HG03575 (cell line): ENCODE results near the gene SOS2.

ENCODE experiments used
- ATAC-seq: cut with Tn5 transposase; IDR thresholded peaks from one replicate; pipeline ENCODE4 v1.9.1; 2021; ENCODE audit not compliant: unreplicated experiment, insufficient number of reproducible peaks, low FRiP score; ENCODE audit errors: extremely low read depth

The SOS2 gene

DNA sequence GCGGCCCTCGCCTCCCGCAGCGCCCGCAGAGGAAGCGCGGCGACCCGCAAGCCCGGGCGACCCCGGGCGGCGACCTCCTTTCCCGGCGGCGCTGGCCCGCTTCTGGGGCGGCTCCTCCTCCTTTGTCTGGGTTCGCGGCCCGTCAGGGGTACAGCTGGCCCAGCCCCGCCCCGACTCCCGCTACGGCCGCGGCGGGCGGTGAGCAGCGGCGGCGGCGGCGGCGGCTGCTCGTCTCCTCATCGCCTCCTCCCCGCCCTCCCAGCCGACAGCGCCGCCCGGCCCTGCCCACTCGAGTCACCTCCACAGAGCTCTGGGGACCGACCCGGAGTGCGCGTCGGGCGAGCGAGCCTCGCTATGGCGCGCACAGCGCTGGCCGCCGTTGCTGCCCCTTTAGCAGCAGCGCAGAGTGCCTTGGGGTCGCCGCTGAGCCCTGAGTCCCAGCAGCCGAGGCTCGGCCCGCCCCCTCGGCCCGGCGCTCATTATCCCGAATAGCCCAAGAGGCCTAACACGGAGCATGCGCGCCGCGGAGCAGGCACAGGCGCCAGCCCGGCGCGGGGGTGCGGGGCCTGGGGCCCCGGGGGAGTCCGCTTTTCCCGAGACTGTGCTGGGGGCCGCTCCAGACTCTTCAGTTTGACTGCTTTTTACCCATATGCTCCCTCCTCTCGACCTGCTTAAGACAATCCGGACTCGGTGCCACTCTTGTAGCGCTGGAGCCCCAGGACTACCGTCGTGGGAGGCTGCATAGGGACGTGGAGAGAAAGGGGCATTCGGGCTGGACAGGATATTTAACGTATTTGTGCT, at the start of gene SOS2:
Gene SOS2, minus strand, starts transcription at position 104 of the 801 bp plus-strand sequence. CDS start 295 bp downstream, outside the sequence.
- ATAC-seq, result peak; percentile 36

GRCh38 chr14:50272498-50272897, 41.1 kb upstream of the SOS2 start:
- no peak for ATAC-seq

GRCh38 chr14:50270932-50271331, 39.6 kb upstream of the SOS2 start:
- ATAC-seq, result no peak

DNA sequence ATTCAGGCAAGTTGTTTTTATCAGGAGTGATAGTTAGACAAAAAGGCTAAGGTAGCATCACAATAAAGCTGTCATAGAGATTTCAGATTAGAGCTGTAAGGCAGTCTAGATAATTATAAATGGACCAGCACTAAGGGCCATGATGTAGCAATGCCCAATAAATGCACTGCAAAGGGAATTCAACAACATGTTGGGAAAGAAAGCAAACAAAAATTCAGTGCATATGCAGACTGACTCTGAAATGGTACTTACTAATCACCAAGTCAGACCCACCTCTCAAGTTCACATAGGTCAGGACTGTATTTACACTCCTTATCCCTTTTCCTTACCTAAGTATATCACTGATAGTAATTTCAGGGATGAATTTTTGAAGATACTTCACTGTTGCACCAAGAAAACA, 33.7 kb upstream of the SOS2 start:
- ATAC-seq, result no peak

- ATAC-seq, result no peak
Measured at GRCh38 chr14:50263321-50263720, 31.9 kb upstream of the SOS2 start.

- no peak for ATAC-seq
Measured at GRCh38 chr14:50262865-50263264, 31.5 kb upstream of the SOS2 start.

- no peak for ATAC-seq
Measured at GRCh38 chr14:50260511-50260910, 29.1 kb upstream of the SOS2 start.

DNA sequence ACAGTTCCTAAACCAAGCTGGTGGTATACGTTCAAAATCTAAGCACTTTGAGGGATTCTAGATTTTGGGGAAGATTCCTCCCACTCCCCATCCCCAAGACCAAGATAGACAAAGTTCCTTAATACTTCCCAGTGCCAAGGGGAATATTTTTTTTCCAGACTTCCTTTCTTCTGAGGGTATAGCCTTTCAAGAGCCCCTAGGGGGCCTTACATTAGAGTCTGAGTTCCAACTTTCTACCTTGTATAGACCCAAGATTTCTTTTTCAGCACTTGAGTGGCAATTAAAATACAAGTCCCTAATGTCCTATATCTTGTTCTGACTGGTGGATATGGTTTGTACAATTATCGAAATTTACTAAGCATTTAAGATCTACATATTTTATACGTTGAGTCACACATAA, 28.7 kb upstream of the SOS2 start:
- no peak for ATAC-seq

DNA sequence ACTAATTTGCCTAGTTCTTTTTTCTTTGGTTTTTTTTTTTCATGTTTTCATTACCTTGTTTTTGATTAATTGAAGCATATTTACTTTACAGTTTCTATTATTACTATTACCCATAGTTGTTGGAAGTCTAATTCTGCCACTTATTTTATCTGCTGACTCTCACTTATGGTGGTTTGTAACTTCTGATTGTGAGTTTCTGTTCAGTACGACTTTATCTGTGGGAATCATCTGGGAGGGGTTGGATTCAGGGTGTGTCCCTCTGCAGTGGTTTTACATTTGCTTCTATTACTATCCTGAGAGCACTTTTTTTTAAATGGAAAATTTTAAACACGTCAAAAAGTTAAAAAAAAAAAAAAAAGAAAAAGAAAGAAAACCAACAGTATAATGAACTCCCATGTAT, 26.4 kb upstream of the SOS2 start:
- ATAC-seq, result no peak

DNA sequence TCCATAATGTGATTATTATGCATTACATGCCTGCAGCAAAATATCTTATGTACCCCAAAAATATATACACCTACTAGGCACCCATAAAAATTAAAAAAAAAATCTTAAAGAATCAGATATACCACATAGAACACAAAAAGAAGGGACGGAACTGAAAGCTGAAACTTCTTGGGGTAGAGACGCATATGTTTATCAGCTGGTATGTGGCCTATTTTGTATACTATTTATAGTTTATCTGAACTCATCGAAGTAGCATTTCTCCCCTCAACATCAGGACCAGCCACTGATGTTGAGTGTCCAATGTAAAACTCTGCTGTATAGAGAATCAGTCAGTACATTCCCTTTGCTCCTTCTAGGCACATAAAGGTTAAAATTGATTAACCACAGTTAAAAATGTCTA, 22.9 kb upstream of the SOS2 start:
- no peak for ATAC-seq

DNA sequence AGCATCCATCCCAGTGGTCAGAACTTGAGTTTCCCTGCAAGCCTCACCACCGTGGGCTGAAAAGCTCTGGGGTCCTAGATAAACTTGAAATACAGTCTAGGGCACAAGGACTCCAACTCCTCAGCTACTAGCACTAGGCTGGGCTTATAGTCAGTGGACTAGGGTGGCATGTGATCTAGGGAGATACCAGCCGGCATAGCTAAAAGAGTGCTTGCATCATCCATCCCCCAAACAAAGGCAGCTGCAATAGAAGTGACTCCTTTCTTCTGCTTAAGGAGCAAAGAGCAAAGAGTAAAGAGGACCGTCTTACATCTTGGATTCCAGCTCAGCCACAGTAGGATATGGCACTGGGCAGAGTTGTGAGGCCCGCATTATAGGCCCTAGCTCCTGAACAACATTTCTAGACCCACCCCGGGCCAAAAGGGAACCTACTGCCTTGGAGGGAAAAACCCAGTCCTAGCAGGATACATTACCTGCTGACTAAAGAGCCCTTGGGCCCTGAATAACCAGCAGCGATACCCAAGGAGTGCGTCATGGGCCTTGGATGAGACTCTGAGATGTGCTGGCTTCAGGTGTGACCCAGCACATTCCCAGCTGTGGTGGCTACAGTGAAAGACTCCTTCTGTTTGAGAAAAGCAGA, 17.9 kb upstream of the SOS2 start:
- ATAC-seq, result no peak

- no peak for ATAC-seq
Measured at GRCh38 chr14:50247245-50247644, 15.9 kb upstream of the SOS2 start.

GRCh38 chr14:50242566-50243310, 11.4 kb upstream of the SOS2 start:
- ATAC-seq, result no peak

DNA sequence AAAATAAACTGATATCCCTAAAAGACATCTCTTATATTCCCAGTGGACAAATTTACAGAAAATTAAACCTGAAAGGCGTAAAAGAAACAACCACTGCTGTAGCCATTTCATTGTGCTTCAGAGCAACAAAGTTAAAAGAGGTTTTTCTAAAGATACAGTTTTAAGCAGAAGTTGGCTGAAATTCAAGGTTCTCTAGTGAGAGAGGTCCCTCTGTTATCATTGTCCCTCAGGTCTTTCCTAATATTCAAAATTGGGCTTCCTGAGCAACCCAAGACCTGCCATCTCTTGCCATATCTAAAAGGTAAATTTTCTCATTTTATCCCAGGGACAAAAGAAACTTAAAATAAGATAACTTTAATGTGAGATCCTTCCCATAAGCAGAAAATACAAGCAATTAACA, 10.7 kb upstream of the SOS2 start:
- ATAC-seq, result no peak

GRCh38 chr14:50237427-50237826, 6.0 kb upstream of the SOS2 start:
- no peak for ATAC-seq

- no peak for ATAC-seq
Measured at GRCh38 chr14:50233951-50234250, 2.5 kb upstream of the SOS2 start.

- no peak for ATAC-seq
Measured at GRCh38 chr14:50233166-50233950, 2.0 kb upstream of the SOS2 start.

DNA sequence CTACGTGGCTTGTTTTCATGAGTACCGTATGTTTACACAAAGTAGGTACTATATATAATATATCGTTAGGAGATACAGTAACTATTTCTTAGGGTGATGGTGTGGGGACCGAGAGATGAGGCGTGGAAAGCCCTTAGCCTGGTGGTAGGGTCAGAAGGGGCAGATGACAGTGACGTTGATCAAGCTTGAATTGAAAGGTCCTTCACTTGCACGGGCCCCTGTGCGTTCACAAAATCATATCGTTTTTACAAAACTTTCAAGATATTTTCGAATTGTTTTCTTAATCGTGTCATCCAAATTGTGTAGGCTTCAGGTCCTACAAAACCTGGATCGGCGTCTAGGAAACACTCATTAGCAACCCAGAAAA, 881 bp upstream of the SOS2 start:
- ATAC-seq, result no peak

DNA sequence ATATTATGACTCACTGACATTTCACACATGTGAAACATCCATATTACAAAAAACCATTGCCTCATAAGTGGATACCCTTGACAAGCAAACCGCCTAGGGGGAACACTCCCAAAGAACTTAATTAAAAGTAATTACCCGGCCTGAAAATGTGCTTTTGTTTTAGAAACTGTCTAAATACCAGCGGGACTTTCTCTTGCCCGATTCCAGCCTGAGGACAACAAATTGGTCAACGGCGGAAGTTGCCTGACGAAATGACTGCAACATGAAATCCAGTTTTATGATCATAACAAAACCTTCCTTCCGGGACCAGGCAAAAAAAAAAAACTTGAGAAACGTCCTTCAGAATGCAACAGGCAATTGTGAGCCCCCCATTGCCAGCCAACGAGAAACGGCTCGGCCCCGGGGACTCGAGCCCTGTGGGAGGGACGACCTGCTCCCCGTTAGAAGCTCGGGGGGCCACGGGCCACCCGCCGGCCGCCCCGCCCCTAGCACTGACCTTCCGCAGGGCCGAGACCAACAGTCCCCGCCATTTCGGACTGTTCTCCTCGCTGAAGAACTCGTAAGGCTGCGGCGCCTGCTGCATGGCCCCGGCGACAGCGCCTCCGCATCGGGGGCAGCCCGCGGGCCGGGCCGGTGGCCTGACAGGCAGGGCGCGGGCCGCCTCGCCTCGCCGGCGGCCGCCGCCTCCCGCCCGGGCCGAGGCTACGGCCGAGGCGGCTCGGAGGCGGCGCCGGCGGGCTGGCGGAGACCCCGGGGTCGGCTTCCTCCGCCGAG, 490 bp downstream of the SOS2 start:
- no peak for ATAC-seq
